Left lobe of liver (tissue), 2 donors: Measurements from ENCODE around the gene ZBED4. TPM values are rescaled to one million over a fixed set of nuclear protein-coding genes. Genes with fewer than 3 reads are reported as not detected.

Source experiments
- ATAC-seq: fragments of 200-7000 bp; cut with Tn5 transposase; one replicate; pipeline ENCODE4 v1.9.1; 2020; ENCODE audit warnings: mild to moderate bottlenecking, moderate library complexity
- DNase-seq: peaks from one replicate; pipeline ENCODE4 v3.0.0-alpha.2; 2020; ENCODE audit warnings: low spot score
- total RNA-seq: library from RNA; stranded (reverse); gene quantifications from one replicate; pipeline ENCODE4 v1.2.1, GENCODE V29; 2021
- donor health status: DM: no; HTN: no; CAD: no; lungs with moderate emphysema.
- donor health status: DM: no; HTN: yes; CAD: no.

ZBED4 gene
- total RNA-seq, 1 donor from 2014 or later: 4.7 TPM

DNA sequence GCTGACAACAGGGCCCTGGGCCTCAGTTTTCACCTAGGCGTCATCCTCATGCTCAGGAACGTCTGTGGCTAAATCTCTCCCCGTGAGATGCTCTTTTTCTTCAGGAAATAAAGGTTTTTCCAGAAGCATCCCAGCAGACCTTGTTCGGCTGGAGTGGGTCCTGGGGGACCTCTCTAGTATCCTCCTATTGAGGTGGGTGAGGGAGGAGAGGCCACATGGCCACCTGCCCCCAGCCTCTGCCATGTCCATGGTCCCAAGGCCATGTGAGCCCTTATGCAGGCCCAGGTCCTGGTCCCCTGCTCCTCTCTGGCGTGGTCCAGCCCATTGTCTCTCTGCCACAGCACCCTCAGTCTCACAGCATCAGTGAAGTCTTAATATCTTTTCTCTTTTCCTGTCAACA, 42.6 kb downstream of the ZBED4 start:
- no peak for DNase-seq
- ATAC-seq: no peak

DNA sequence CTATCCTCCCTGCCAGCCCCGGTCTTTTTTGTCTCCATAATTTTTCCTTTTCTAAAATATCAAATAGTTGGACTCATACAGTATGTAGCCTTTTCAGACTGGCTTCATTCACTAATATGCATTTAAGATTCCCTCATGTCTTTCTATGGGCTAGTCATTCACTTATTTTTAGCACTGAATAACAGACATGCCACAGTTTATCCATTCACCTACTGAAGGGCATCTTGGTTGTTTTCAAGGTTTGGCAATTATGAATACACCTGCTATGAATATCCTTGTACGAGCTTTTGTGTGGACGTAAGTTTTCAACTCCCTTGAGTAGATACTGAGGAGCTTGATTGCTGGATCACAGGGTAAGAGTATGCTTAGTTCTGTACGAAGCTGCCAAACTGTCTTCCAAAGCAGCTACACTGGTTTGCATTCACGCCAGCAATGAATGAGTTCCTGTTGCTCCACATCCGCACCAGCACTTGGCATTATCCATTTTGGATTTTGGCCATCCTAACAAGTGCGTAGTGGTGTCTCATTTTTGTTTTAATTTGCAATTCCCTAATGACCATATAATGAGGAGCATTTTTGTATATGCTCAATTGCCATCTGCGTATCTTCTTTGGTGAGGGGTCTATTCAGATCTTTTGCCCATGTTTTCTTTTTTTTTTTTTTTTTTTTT, 43.5 kb downstream of the ZBED4 start:
- ATAC-seq (no peak), DNase-seq (no peak)

DNA sequence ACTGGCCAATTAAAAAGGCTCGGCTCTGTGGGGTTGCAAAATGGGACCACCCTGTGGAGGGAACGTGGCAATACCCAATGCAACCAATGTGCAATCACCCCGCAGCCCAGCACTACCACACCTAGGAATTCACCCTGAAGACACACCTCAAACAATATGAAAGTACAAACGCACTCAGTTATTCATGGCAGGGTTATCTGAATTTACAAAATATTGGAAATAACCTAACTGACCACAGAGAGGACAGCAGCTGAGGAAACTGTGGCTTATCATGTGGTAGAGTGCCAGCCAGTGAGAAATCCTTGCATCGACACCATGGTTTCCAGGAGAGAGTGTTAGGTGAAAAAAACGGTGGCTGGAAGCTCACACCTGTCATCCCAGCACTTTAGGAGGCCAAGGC, 45.9 kb downstream of the ZBED4 start:
- ATAC-seq (no peak), DNase-seq (no peak)

DNA sequence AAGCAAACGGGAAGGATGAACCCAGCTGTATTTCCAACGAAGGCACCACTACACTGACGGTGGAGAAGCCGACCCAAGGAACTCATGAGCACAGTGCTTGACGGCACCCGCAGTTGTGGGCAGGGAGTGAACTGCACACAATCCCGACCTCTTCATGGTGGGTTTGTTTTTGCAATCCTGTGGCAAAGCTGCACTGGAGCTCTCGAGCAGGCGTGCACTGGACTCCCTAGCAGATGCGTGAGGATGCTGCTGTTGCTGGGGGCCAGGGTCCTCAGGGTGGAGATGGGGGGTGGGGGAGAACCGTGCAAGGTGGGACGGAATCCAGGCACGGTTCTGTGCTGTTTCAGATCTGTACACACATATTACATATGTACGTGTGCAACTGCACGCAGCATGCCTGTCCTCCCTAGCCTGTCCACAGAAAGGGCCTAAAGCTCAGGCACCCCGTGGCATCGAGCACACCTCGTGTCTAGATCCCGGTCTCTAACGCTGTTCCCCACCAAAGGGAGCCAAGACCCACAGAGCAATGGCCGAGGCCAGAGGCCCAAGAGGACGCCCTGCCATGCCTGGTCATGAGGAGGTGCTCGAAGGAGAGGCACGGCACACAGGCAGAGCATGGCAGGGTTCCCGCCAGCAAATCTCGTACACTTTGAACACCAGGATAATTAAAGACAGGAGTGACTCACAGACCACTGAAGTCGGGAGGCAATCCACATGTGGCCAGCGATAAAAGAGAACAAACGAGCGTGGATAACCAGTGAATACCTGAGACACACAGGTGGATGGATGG, 47.0 kb downstream of the ZBED4 start:
- ATAC-seq (no peak), DNase-seq (no peak)

DNA sequence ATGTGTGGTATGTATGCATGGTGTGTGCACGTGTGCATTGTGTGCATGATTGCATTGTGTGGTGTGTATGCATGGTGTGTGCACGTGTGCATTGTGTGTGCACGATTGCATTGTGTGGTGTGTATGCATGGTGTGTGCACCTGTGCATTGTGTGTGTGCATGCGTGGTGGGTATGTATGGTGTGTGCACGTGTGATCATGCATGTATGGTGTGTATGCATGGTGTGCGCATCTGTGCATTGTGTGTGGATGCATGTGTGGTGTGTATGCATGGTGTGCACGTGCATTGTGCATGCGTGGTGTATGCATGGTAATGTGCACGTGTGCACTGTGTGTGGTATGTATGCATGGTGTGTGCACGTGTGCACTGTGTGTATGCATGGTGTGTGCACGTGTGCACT, 47.8 kb downstream of the ZBED4 start:
- no peak for ATAC-seq
- DNase-seq: no peak

DNA sequence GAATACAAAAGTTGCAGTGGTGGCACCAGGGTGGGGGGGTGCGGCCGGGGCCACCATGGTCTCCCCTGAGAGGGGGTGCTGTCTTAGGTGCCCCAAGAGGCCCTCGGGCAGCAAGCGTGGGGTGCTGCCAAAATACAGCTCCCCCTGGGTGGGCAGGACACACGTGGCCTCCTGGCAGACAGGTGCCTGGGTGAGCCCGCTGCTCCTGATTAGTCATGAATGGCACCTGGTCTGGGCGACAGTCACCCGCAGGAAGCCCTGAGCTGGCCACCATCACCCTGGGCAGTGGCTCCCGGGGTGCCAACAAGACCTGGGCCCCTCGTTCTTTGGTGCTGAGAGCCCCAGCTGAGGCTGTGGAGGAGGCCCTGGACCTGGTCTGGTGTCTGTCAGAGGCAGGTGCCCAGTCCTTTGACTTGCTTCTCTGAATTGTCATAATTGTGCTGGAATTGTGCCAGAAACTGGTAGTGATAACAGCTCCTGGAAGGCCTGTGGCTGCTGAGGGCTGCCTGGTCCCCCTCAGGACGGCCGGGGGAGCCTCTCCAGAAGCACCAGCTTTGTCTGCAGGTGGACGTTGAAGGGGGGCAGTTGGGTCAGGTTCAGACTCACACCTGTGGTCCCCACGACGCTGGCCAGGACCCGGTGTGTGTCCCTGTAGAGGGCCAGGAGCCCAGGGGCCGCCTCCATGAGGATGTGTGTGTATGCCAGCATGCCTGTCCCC, 49.8 kb downstream of the ZBED4 start:
- ATAC-seq (no peak), DNase-seq (no peak)

DNA sequence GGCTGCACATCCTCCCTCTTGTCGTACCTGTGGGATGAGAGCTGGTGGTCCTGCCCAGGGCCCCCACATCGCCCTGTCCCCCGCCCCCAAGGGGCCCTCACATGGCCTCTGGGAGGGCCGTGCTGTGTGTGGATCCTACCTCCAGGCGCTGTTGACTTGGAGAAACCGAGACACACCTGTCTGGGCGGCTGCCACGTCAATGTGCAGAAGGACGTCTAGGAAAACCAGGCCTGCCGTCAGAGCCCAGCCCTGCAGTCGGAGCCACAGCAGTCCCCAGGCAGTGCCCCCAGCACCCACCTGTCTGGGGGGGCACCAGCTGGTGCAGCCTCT, 50.4 kb downstream of the ZBED4 start:
- DNase-seq (no peak), ATAC-seq (no peak)

DNA sequence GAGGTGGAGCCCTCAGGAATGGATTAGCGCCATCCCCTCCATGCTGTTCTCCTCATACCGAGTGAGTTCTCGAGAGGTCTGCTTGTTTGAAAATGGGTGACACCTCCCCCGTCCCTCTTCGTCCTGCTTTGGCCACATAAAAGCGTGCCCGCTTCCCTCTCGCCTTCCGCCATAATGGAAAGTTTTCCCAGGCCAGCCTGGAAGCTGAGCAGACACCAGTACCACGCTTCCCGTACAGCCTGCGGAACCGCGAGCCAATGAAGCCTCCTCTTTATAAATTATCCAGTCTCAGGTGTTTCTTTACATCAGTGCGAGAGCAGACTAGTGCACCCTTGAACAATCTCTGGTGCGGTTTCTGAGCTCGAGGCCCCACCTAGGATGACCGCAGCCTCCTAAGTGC, 51.8 kb downstream of the ZBED4 start:
- DNase-seq: no peak
- ATAC-seq: no peak

DNA sequence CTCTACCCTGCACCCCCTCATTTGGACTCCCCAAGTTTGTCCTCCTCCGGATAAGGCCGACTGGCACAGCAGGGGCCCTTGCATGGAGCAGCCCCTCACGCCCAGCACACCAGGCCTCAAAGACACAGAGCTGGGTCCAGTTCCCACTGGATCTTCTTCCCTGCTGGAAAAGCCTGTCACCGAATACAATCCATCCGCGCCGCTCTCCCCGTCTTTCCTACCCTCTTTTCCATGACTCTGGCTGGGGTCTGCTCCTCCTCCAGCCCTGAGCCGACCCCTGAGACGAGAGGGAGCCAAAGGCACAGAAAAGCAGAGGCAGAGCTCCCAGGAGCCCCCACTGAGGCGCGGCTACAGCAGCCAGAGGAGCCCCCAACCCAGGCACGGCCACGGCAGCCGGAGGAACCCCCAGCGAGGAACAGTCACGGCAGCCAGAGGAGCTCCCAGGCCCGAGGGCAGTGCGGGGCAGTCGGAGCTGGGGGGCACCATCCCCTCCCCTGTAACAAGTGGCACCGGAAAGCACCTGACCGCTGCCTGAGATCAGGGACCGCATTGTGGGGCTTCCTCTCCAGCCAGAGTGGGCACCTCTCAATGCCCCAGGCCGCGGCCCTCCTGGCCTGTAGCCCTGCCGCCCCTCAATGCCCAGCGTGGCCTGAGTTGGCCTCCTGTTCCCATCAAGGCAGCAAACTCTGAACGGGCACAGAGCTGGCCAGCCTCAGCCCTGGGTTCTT, 52.6 kb downstream of the ZBED4 start:
- ATAC-seq (no peak), DNase-seq (no peak)

DNA sequence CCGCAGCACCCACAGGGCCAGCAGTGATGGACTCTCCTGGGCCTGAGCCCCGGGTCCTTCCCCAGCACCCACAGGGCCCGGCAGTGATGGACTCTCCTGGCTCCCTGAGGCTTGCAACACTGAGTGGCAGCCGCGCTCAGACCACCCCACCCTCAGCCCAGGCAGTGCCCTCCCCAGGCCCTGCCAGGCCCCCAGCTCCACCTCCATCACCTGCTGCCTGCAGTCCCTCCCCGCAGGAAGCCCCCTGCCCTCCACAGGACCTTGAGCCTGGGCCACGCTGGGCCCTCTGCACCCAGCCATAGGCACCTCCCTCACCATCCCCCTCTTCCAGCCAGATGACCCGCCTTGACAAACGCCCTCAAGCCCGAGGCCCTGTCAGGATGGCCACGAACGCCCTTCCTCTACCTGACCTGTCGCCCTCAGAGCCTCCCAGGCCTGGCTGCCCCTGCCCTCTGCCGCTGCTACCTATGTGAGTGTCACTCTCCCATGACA, 53.2 kb downstream of the ZBED4 start:
- DNase-seq (no peak), ATAC-seq (no peak)

DNA sequence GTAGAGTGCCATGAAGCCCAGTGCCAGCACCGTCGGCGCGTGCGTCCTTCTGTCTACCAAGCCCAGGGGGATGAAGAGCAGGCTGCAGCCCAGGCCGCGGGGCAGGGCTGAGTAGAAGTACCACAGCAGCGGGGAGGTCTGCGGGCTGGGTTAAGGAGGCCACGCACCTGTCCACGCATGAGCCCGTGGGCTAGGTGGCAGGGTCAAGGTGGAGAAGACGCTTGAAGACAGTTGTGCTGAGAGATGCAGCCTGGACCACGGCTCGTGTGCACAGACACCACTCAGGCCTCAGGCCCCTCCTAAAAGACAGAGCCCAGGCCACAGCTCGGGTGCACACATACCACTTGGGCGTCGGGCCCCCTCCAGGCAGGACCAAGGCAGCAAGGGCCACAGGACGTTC, 54.2 kb downstream of the ZBED4 start:
- ATAC-seq: no peak
- DNase-seq: no peak

DNA sequence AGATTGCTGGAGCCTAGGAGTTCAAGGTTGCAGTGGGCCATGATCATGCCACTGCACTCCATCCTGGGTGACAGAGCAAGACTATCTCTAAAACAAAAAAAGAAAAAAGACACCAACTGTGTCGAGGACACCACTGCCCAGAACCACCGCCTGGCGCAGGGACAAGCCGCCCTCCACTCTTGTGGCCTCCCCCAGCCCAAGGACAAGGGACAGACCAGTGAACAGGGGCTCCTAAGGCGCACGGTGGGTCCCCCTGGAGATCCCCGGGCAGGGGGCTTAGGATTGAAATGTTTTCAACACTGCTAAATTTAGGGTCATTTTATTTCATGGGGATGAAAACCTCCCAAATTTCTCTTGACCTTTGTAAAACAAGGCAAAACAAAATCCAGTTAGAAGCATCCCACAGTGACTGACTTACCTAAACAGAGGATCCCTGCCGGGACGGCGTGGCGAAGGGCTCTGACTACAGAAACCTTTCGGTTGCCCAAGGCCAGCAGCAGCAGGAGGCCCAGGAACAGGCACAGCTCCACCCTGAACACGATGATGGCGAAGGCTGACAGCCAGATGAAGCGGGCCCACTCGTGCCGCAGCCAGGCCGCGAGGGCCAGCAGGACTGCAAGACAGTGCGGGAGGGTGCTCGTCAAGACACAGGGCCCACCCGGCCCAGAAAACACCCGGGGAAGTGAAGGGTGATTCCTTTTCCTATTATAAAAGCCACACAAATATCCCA, 56.0 kb downstream of the ZBED4 start:
- no peak for ATAC-seq
- DNase-seq: no peak

DNA sequence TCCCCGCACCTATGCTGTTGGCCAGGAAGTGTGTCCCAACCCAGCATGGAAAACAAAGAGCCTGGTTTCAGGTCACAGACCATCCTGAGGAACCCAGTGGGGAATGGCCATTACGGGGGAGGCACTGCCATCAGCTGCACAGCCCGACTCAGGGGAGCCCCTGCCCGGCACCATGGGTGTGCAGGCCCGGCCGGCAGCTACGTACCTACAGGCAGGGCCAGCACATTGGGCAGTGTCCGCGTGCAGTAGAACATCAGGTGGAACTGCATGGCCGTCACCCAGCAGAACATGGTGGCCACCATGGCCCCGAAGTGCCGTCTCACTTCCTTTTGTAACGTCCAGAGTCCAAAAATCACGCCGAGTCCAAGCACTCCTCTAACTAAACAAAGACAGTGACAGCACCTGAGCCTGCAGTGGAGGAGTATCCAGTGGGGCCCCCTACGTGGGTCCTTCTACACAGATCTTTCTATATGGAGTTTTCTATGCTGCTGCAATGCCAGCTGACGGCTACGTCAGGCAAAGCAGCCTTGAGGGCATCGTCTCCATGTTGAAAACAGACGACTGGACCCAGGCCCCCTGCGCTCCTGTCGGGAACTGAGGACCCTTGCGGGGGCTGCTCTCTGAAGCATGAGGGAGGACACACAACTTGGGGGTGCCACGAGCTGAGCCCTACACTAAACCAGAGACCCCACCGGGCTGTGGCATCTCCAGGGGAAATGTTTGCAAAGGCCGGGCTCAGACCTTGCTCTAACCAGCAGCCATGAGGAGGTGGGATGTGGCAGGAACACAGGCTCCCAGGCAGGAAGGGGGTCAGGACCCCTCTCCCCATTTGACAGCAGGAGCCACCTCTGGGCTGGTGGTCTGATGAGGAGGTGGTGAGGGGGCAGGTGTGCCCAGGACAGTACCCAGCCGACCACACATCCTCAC, 56.8 kb downstream of the ZBED4 start:
- no peak for DNase-seq

DNA sequence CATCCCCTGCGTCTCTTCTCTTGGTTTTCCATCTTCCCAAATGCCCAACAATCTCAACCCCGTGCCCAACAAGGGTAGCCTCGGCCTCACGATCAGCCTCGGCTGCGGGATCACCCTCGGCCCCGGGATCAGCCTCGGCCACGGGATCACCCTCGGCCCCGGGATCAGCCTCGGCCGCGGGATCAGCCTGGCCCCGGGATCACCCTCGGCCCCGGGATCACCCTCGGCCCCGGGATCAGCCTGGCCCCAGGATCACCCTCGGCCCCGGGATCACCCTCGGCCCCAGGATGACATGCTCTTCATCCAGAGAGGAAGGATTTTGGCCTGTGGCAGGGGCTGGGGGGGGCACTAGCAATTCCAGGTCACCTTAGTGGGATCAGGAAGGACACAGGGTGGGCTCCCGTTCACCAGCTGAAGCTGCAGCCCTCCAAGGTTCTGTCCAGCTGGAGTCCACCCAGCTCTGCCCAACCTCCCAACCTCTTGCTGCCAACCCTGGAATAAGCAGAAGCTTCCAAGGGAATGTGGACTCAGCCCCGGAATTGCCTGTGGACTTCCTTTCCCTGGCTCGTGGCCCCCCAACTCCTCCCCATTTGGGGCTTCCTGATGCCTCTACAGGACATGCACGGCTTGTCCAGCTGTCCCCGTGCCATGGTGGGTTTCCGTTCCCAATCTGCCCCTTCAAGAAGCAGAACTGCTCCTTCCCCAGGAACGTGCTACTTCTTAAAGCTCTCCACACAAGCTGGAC, 58.4 kb downstream of the ZBED4 start:
- ATAC-seq (no peak), DNase-seq (no peak)

More for the DNA sequence above, 56.8 kb downstream of the ZBED4 start:
- ATAC-seq: no peak

DNA sequence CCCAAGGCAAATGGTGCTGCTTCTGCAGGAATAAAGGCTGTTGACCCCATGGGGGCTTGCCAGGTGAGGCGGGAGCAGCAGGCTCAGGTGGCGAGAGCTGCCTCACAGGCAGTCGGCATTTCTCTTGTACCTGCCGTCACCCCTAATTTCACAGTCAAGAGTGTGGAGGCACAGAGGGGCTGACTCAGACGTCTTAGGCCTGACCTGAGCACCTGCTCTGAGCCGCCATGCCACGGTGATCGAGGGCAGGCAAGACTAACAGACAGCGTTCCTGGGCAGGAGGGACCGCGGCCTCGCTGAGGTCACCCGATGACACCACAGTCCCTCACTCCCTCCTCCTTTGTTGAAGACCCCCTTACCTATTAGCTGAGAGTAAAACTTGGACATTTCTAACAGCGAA, 59.4 kb downstream of the ZBED4 start:
- ATAC-seq (no peak), DNase-seq (no peak)

DNA sequence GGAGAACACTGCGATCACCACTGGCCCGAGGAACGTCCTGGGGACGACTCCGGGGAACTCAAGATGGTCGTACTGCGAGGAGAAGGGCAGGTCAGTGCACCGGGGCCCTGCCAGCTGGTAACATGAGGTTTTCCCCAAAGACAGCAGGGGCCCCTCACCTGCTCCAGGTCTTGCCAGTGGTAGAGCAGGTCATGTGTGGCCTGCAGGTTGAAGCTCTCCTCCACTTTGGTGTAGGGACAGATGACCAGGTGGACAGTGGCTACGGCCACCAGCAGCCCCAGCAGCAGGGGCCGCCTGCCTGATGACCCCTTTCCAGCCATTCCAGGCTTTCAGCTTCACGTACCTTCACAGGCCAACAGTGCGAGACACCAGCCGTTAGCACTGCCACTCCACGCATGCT, 59.8 kb downstream of the ZBED4 start:
- ATAC-seq (no peak), DNase-seq (no peak)

DNA sequence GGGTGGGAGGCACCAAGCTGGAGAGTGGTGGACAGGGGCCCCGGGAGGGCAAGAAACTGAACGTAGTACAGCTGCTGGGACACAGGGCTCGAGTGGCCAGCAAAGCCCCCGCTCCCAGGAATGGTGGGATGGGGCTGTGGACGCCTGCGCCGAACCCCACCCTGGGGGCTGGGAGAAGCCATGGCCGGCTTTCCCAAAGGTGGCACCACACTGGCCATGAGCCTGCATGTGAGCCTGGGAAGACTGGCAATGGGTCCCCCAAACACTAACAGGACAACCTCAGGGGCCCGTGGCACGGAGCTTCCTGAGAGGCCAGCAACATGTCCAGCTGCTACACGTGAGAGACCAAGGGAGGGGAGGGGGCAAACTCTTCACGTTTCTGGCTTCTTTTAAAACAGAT, 60.6 kb downstream of the ZBED4 start:
- DNase-seq: no peak
- no peak for ATAC-seq

DNA sequence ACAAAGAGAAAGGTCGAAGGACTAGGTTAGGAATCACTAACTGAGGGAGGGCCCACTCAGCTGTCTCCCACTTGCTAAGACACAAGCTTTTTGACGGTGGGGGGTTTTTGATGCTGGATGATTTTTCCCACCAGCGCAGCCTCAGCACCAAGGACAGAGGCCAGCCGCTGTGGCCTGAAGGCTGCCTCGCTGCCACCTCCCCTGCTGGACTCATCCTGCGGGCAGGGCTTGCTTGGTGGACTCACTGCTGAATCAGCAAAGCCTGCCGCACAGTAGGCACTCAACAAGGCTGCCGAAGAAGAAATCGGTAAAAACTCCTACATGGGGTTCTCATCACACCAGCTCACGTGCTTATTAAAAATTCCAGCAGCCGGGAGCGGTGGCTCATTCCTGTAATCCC, 62.0 kb downstream of the ZBED4 start:
- no peak for DNase-seq

DNA sequence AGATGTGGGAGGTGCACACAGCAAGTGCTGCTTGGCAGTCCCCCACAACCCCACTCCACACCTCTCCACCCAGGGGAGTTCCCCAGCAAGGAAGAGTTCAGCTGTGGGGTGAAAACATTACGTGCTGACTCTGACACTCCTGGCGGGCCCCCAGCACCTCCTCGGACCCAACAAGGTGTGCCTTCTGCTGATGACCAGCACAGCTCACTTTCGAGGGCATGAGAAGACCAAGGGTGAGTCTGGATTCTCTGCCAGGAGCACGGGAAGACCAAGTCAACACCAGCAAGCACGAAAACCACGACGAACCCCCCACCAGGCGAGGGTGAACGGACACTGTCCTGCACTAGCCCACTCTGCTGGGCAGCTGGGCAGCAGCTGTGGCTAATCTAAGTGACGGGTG, 63.2 kb downstream of the ZBED4 start:
- no peak for DNase-seq
- ATAC-seq: no peak

More for the DNA sequence above, 62.0 kb downstream of the ZBED4 start:
- ATAC-seq: no peak
